ENCODE measurements around the gene TBC1D32.
"Not testable (repeated sequence)": the region's sequence is repeated elsewhere in the genome, so short reads cannot be mapped to it uniquely, and the experiment has no call there.

TBC1D32 gene, protein sequence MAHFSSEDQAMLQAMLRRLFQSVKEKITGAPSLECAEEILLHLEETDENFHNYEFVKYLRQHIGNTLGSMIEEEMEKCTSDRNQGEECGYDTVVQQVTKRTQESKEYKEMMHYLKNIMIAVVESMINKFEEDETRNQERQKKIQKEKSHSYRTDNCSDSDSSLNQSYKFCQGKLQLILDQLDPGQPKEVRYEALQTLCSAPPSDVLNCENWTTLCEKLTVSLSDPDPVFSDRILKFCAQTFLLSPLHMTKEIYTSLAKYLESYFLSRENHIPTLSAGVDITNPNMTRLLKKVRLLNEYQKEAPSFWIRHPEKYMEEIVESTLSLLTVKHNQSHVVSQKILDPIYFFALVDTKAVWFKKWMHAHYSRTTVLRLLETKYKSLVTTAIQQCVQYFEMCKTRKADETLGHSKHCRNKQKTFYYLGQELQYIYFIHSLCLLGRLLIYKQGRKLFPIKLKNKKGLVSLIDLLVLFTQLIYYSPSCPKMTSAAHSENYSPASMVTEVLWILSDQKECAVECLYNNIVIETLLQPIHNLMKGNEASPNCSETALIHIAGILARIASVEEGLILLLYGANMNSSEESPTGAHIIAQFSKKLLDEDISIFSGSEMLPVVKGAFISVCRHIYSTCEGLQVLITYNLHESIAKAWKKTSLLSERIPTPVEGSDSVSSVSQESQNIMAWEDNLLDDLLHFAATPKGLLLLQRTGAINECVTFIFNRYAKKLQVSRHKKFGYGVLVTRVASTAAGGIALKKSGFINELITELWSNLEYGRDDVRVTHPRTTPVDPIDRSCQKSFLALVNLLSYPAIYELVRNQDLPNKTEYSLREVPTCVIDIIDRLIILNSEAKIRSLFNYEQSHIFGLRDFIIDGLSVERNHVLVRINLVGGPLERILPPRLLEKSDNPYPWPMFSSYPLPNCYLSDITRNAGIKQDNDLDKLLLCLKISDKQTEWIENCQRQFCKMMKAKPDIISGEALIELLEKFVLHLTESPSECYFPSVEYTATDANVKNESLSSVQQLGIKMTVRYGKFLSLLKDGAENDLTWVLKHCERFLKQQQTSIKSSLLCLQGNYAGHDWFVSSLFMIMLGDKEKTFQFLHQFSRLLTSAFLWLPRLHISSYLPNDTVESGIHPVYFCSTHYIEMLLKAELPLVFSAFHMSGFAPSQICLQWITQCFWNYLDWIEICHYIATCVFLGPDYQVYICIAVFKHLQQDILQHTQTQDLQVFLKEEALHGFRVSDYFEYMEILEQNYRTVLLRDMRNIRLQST

DNA sequence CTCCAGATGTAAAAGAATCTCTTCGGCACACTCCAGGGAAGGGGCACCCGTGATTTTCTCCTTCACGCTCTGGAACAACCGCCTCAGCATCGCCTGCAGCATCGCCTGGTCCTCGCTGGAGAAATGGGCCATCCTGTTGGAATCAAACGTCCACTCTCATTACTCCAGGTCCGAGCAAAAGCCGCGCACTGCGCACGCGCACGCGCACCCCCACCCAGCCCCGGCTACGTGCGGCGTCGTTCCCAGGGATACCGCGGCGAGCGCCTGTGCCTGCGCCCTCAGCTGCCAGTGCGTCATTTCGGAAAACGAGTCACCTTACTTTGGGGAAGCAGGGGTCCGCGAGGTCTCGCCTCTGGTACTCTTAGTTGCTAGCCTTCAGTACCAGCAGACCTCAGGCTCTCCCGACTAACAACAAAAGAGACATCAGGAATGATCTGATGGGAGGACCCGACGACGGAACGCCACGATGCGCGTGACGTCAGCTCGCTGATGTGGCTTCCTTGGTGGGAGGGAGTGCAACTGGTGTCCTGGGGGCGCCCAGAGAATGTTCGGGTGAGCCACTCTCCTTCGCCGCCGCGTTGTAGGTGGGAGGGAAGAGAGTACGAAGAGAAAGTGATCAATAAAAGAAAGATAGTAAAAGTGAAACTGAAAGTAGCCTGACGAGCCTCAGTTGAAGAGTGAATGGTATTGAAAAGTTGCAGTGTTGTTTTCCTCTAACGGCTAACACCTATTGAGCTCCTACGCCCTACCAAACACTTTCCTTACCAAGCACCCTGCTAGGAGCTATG is at the start of gene TBC1D32:
Gene TBC1D32, minus strand, starts transcription at position 182 of the 788 bp plus-strand sequence. Its CDS starts 50 bp downstream, at position 132.
- H3K4me3 ChIP-seq (ENCODE audit: low read depth, low read length) = peak within 1 kb of the TSS; percentile 68
- DNase-seq (ENCODE audit: low read depth) = peak; percentile 76

DNA sequence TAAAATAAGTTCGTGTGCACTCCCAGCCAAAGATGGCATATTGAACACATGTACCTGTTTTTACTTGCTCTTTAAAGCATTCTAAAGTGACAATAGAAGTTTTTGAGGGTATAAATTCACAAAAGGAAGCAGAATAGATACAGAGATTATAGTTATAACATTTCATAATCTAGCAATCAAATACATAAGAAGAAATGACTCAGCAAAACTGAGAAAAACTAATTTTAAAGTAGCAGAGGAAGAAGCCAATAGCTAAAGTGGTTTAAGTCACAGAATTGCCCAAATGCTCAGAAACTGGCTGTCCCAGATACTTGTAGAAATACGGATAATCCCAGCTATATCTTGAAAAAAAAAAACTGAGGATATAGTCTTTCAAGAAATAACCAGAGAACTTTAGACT is 49.2 kb upstream of the TBC1D32 start:
- H3K4me3 ChIP-seq (ENCODE audit: low read depth, low read length) = no peak overlapping the region
- no peak for DNase-seq (ENCODE audit: low read depth)

DNA sequence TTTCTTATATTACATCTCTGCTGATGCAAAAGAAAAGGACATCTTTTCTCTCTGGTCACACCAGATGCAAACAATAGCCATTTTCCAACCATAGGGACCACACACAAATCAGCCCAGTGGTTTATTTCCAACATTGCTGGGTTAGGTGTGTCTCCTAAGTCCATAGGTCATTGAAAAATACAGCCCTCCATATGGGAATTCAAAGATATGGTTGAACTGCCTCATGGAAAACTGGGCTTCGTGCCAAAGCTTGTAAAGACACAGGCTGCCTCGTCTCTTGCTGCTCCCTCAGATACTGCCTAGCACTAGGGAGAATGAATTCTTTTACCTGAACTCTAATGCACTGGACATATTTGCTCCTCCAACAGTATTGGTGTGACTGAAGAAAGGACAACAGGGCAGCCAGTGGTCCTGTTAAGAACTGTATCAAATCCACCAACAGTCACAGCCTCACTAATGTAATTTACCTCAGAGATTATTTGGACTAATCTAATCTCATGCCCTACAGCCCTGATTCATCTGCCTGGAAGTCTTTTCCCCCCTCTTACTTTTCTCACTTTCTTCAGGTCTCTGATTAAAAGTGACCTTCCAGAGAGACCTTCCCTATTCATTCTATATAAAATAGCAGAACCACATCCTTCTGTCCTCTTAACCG is 48.3 kb upstream of the TBC1D32 start:
- no peak for DNase-seq (ENCODE audit: low read depth)
- H3K4me3 ChIP-seq (ENCODE audit: low read depth, low read length) = no peak overlapping the region

- DNase-seq (ENCODE audit: low read depth) = no peak
These were observed 42.1 kb upstream of the TBC1D32 start for GRCh38 chr6:121376411-121376810.

GRCh38 chr6:121374219-121374618 is 39.9 kb upstream of the TBC1D32 start:
- DNase-seq (ENCODE audit: low read depth) = not testable (repeated sequence)

More at GRCh38 chr6:121376411-121376810, 42.1 kb upstream of the TBC1D32 start:
- H3K4me3 ChIP-seq (ENCODE audit: low read depth, low read length) = no peak overlapping the region

GRCh38 chr6:121365536-121366521 is 31.5 kb upstream of the TBC1D32 start:
- H3K4me3 ChIP-seq (ENCODE audit: low read depth, low read length) = no peak overlapping the region
- no peak for DNase-seq (ENCODE audit: low read depth)

More at GRCh38 chr6:121374219-121374618, 39.9 kb upstream of the TBC1D32 start:
- H3K4me3 ChIP-seq (ENCODE audit: low read depth, low read length) = not testable (repeated sequence)

GRCh38 chr6:121356575-121356974 is 22.3 kb upstream of the TBC1D32 start:
- DNase-seq (ENCODE audit: low read depth) = no peak
- no peak overlapping the region for H3K4me3 ChIP-seq (ENCODE audit: low read depth, low read length)

DNA sequence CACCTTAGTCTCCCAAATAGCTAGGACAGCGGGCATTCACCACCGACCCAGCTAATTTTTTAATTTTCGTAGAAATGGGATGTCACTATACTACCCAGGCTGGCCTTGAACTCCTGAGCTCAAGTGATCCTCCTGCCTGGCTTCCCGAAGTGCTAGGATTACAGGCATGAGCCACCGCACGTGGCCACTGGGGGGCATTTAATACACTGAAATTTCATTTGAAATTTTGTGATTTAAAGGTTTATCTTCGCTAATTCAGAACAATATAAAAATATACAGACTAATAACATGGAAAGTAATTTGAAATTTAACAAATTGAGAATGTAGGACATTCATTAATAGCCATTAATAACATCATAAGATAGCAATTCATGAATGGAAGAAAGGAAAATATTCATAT is 20.5 kb upstream of the TBC1D32 start:
- no peak overlapping the region for H3K4me3 ChIP-seq (ENCODE audit: low read depth, low read length)
- DNase-seq (ENCODE audit: low read depth) = no peak

- H3K4me3 ChIP-seq (ENCODE audit: low read depth, low read length) = no peak overlapping the region
- DNase-seq (ENCODE audit: low read depth) = no peak
These were observed 18.7 kb upstream of the TBC1D32 start for GRCh38 chr6:121352941-121353340.

GRCh38 chr6:121351916-121352315 is 17.6 kb upstream of the TBC1D32 start:
- DNase-seq (ENCODE audit: low read depth) = no peak

GRCh38 chr6:121349596-121349995 is 15.3 kb upstream of the TBC1D32 start:
- no peak for DNase-seq (ENCODE audit: low read depth)

More at GRCh38 chr6:121351916-121352315, 17.6 kb upstream of the TBC1D32 start:
- no peak overlapping the region for H3K4me3 ChIP-seq (ENCODE audit: low read depth, low read length)

DNA sequence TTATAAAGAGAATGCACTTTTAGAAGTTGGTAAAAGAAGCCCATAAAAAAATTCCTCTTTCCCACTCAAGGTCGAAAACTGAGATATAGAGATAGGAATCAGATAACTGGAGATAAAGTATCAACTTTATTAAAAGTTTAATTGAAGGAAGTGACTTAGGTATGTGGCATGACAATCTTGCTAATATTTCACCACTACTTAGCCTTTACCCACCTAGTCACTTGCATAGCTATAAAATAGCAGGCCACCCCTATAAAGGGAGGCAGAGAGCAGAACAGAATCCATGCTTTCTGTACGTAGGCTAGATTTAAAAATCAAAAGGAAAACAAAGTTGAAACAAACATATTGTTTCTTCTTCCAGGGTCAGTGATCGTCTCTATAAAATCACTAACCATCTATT is 13.2 kb upstream of the TBC1D32 start:
- no peak for DNase-seq (ENCODE audit: low read depth)
- no peak overlapping the region for H3K4me3 ChIP-seq (ENCODE audit: low read depth, low read length)

More at GRCh38 chr6:121349596-121349995, 15.3 kb upstream of the TBC1D32 start:
- H3K4me3 ChIP-seq (ENCODE audit: low read depth, low read length) = no peak overlapping the region

DNA sequence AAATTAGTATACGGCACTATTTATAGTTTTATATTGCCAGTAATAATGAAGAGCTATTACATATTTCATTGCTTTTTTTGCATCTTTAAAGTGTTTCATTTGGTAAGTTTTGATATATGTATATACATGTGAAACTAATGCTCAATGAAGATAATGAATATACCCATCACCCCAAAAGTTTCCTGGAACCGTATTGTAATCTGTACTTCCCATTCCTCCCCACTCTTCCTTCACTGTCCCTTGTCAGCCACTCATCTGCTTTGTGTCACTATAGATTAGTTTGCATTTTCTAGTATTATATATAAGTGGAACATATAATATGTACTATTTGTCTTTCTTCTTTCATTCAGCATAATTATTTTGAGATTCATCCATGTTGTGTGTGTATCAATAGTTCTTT is 10.3 kb upstream of the TBC1D32 start:
- DNase-seq (ENCODE audit: low read depth) = no peak
- no peak overlapping the region for H3K4me3 ChIP-seq (ENCODE audit: low read depth, low read length)

DNA sequence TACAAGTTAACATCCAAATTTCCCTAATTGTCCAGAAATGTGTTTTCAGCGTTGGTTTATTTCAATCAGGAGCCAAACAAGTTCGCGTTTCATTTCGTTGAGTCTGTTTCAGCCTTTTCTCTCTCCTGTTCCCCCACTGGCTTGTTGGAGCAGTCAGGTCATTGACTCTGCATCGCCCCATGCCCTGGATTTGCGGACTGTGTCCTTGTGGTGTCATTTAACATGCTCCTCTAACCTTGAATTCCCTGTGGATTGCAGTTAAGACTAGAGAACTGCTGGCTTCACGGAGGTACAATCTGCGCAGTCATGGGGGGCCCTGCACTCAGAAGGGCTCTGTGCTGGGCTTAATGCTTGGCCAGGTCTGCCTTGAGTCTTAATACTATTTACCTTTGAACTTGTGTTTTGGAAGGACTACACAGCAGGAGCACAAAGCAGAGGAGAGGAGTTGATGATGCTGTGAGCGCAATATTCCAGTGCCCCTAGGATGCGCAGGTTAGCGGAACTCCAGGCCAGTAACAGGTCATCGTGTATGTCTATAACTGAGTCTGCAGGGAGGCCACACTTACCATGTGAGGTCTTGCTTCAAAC is 5.5 kb upstream of the TBC1D32 start:
- H3K4me3 ChIP-seq (ENCODE audit: low read depth, low read length) = no peak overlapping the region
- DNase-seq (ENCODE audit: low read depth) = no peak

GRCh38 chr6:121338956-121339355 is 4.7 kb upstream of the TBC1D32 start:
- H3K4me3 ChIP-seq (ENCODE audit: low read depth, low read length) = no peak overlapping the region
- no peak for DNase-seq (ENCODE audit: low read depth)

DNA sequence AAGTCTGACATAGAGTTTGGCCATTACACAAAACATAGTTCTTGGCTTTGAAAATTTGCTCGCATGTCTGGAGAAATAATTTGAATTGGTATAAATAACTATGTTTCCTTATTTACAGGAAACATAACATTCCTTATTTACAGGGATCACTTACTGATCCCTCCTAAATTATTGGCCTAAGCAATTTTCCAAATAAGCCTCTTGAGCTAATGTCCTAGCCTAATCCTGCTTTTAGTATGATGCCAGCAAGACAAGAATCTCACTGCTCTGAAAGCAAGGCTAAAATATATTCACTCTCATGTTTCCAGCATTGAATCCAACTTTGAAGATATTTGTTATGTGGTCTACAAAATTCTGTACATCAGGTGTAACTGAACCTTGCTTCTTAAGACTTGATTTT is 4.1 kb upstream of the TBC1D32 start:
- DNase-seq (ENCODE audit: low read depth) = no peak
- H3K4me3 ChIP-seq (ENCODE audit: low read depth, low read length) = no peak overlapping the region

Measured in skeletal muscle cell (primary cell).